ENCODE measurements around the gene PSMD6. TPM values are rescaled to one million over a fixed set of nuclear protein-coding genes. Genes with fewer than 3 reads are reported as not detected.

Gene PSMD6
- total RNA-seq, 4 donors from 2014 or later, result 18.3 to 66.6 (median 47.8) TPM

- H3K4me3 ChIP-seq, result no peak overlapping the region
- in situ Hi-C loops (cut with MboI; ENCODE audit: low pct_ligation_motif_present in 1 of 4, low pct_unique_long_range_greater_than_20kb in 1 of 4, low sequenced_read_pairs in 3 of 4), result no loop called here
- intact Hi-C loops (cut with DNase I; ENCODE audit: low total_unique reads), result no loop called here
- no peaks in the 10 kb centered on the region for H3K27me3 ChIP-seq
- no peaks in the 10 kb centered on the region for H3K9me3 ChIP-seq
- H3K4me1 ChIP-seq, result no peaks in the 10 kb centered on the region
- DNase-seq, result no peak
- 94% methylated on average over 2 of the region's 2 CpGs; no CpG with 5 or more reads in 1 of the 2 donors for WGBS, 2 donors (ENCODE audit: low coverage in 1 of 2)
- H3K36me3 ChIP-seq, result no peaks in the 10 kb centered on the region
- TF ChIP-seq EP300 (IDR thresholded peaks at IDR 0.05; ENCODE audit: low read depth) (no peak), POLR2AphosphoS5 (IDR thresholded peaks at IDR 0.05) (no peak), CTCF (IDR thresholded peaks at IDR 0.05) (no peak)
- H3K27ac ChIP-seq, result no peak overlapping the region
Observed at GRCh38 chr3:64064804-64065203, 41.5 kb upstream of the PSMD6 start.

- 70 to 72% methylated on average over 2 of the region's 2 CpGs for WGBS, 2 donors (ENCODE audit: low coverage in 1 of 2)
- no peak for DNase-seq
- no peaks in the 10 kb centered on the region for H3K27me3 ChIP-seq
- H3K36me3 ChIP-seq, result no peaks in the 10 kb centered on the region
- no peak for TF ChIP-seq CTCF (IDR thresholded peaks at IDR 0.05)
- TF ChIP-seq POLR2AphosphoS5 (IDR thresholded peaks at IDR 0.05), result no peak
- TF ChIP-seq POLR2A (IDR thresholded peaks at IDR 0.05), result no peak
- no peak for TF ChIP-seq EP300 (IDR thresholded peaks at IDR 0.05; ENCODE audit: low read depth)
- in situ Hi-C loops (cut with MboI; ENCODE audit: low pct_ligation_motif_present in 1 of 4, low pct_unique_long_range_greater_than_20kb in 1 of 4, low sequenced_read_pairs in 3 of 4) (no loop called here), intact Hi-C loops (cut with DNase I; ENCODE audit: low total_unique reads) (no loop called here)
- no peak overlapping the region for H3K27ac ChIP-seq
- H3K4me3 ChIP-seq, result no peak overlapping the region
- no peaks in the 10 kb centered on the region for H3K9me3 ChIP-seq
- H3K4me1 ChIP-seq, result no peaks in the 10 kb centered on the region
Observed at GRCh38 chr3:64063983-64064438, 40.7 kb upstream of the PSMD6 start.

- no peak overlapping the region for H3K4me3 ChIP-seq
- in situ Hi-C loops (cut with MboI; ENCODE audit: low pct_ligation_motif_present in 1 of 4, low pct_unique_long_range_greater_than_20kb in 1 of 4, low sequenced_read_pairs in 3 of 4) (no loop called here), intact Hi-C loops (cut with DNase I; ENCODE audit: low total_unique reads) (no loop called here)
- no peak overlapping the region for H3K27ac ChIP-seq
- no peaks in the 10 kb centered on the region for H3K9me3 ChIP-seq
- H3K4me1 ChIP-seq, result no peaks in the 10 kb centered on the region
- no peaks in the 10 kb centered on the region for H3K27me3 ChIP-seq
- TF ChIP-seq EP300 (IDR thresholded peaks at IDR 0.05; ENCODE audit: low read depth) (no peak), CTCF (IDR thresholded peaks at IDR 0.05) (no peak), POLR2A (IDR thresholded peaks at IDR 0.05) (no peak), POLR2AphosphoS5 (IDR thresholded peaks at IDR 0.05) (no peak)
- 71 to 74% methylated on average over 3 to 5 of the region's 5 CpGs for WGBS, 2 donors (ENCODE audit: low coverage in 1 of 2)
- no peak for DNase-seq
- no peaks in the 10 kb centered on the region for H3K36me3 ChIP-seq
Observed at GRCh38 chr3:64063207-64063982, 40.1 kb upstream of the PSMD6 start.

GRCh38 chr3:64061628-64062027 is 38.3 kb upstream of the PSMD6 start:
- 87 to 90% methylated on average over 5 of the region's 5 CpGs for WGBS, 2 donors (ENCODE audit: low coverage in 1 of 2)
- Histone ChIP-seq H3K9me3 (no peaks in the 10 kb centered on the region), H3K27ac (no peak overlapping the region), H3K4me1 (no peaks in the 10 kb centered on the region), H3K4me3 (no peak overlapping the region), H3K27me3 (no peaks in the 10 kb centered on the region), H3K36me3 (no peaks in the 10 kb centered on the region)
- intact Hi-C loops (cut with DNase I; ENCODE audit: low total_unique reads), result no loop called here
- no peak for DNase-seq
- TF ChIP-seq CTCF (IDR thresholded peaks at IDR 0.05), result no peak
- no peak for TF ChIP-seq EP300 (IDR thresholded peaks at IDR 0.05; ENCODE audit: low read depth)
- no peak for TF ChIP-seq POLR2AphosphoS5 (IDR thresholded peaks at IDR 0.05)
- TF ChIP-seq POLR2A (IDR thresholded peaks at IDR 0.05), result no peak
- in situ Hi-C loops (cut with MboI; ENCODE audit: low pct_ligation_motif_present in 1 of 4, low pct_unique_long_range_greater_than_20kb in 1 of 4, low sequenced_read_pairs in 3 of 4), result no loop called here
